SK-N-SH (cell line): ENCODE data around the gene GUCY2C. TPM values are rescaled to one million over a fixed set of nuclear protein-coding genes. Genes with fewer than 3 reads are reported as not detected.

Experiments used
- CTCF ChIA-PET: fragments of 300-600, 350-600 bp; formaldehyde crosslinking; extraction: SDS; loops from one replicate; lab custom pipeline; 2021; lab: Yijun Ruan, JAX
- POLR2A ChIA-PET: fragments of 350-600 bp; sonication (Branson Sonifier 250); formaldehyde crosslinking; extraction: SDS; loops from one replicate; lab custom pipeline; 2020; ENCODE audit warnings: antibody characterized with exemption, inconsistent platforms; lab: Yijun Ruan, JAX
- DNase-seq: peaks from one replicate; pipeline ENCODE4 v3.0.0; 2012
- H2AFZ ChIP-seq: fragments of 200-600 bp; sonication (generic); 2 replicates; pipeline ENCODE4 v1.8.1; 2016; ENCODE audit warnings: antibody characterized with exemption, mild to moderate bottlenecking, low read depth
- H3F3A ChIP-seq: fragments of 200-600 bp; sonication (generic); replicated peaks from 2 replicates; pipeline ENCODE3; 2016; ENCODE audit warnings: antibody characterized with exemption, mild to moderate bottlenecking; ENCODE audit not compliant: insufficient read depth
- H3K27ac ChIP-seq, 2 experiments: fragments of 200-500 bp in 1 of 2; fragments of 200-600 bp in 1 of 2; sonication (Bioruptor generic) in 1 of 2; sonication (generic), shearing (Covaris generic) in 1 of 2; 2 replicates each; pipeline versions ENCODE4 v1.5.1 to v1.6.1; 2014 to 2016; ENCODE audit warnings: low read depth in 2 of 2, inconsistent platforms in 1 of 2, low read length in 1 of 2, mild to moderate bottlenecking in 1 of 2, mixed read lengths in 1 of 2
- H3K27me3 ChIP-seq: fragments of 200-600 bp; sonication (generic), shearing (Covaris generic); 2 replicates; pipeline ENCODE4 v1.6.1; 2016; ENCODE audit warnings: mixed run types; ENCODE audit not compliant: insufficient read depth
- H3K36me3 ChIP-seq, 2 experiments: fragments of 200-500 bp in 1 of 2; fragments of 200-600 bp in 1 of 2; sonication (Bioruptor generic) in 1 of 2; sonication (generic) in 1 of 2; replicated peaks in 1 of 2; 2 replicates each; pipeline versions ENCODE3 to v1.5.1; 2014 to 2016; ENCODE audit warnings: low read length in 1 of 2, mild to moderate bottlenecking in 1 of 2; ENCODE audit not compliant: insufficient read depth in 2 of 2, control insufficient read depth in 1 of 2
- H3K4me1 ChIP-seq, 2 experiments: fragments of 200-500 bp in 1 of 2; fragments of 200-600 bp in 1 of 2; sonication (Bioruptor generic) in 1 of 2; sonication (generic), shearing (Covaris generic) in 1 of 2; 2 replicates each; pipeline versions ENCODE4 v1.5.1 to v1.6.1; 2014 to 2016; ENCODE audit warnings: low read depth in 1 of 2, low read length in 1 of 2, mixed run types in 1 of 2; ENCODE audit not compliant: insufficient read depth in 2 of 2, control insufficient read depth in 1 of 2
- H3K4me2 ChIP-seq: fragments of 200-600 bp; sonication (generic), shearing (Covaris generic); 2 replicates; pipeline ENCODE4 v1.6.1; 2017; ENCODE audit warnings: mixed run types
- H3K4me3 ChIP-seq, 2 experiments: fragments of 200-500 bp in 1 of 2; fragments of 200-600 bp in 1 of 2; sonication (Bioruptor generic) in 1 of 2; sonication (generic), shearing (Covaris generic) in 1 of 2; 2 replicates each; pipeline versions ENCODE4 v1.5.1 to v1.8.1; 2014 to 2016; ENCODE audit warnings: low read depth in 2 of 2, inconsistent platforms in 1 of 2, low read length in 1 of 2, mild to moderate bottlenecking in 1 of 2, mixed read lengths in 1 of 2, moderate library complexity in 1 of 2
- H3K79me2 ChIP-seq: fragments of 200-600 bp; sonication (generic); 2 replicates; pipeline ENCODE4 v1.8.1; 2017; ENCODE audit warnings: mild to moderate bottlenecking; ENCODE audit not compliant: insufficient read depth
- H3K9ac ChIP-seq: fragments of 200-600 bp; sonication (generic); 2 replicates; pipeline ENCODE4 v1.6.1; 2017; ENCODE audit warnings: mixed run types
- H3K9me2 ChIP-seq: fragments of 200-600 bp; sonication (generic); 2 replicates; pipeline ENCODE4 v1.6.1; 2017; ENCODE audit warnings: mixed run types
- H3K9me3 ChIP-seq: fragments of 200-600 bp; sonication (generic); 2 replicates; pipeline ENCODE4 v1.6.1; 2017; ENCODE audit warnings: mixed run types, mild to moderate bottlenecking, moderate library complexity
- H4K20me1 ChIP-seq: fragments of 200-600 bp; sonication (generic); 2 replicates; pipeline ENCODE4 v1.6.1; 2017; ENCODE audit warnings: mild to moderate bottlenecking, mixed run types; ENCODE audit not compliant: insufficient read depth
- EZH2phosphoT487 ChIP-seq: fragments of 200-600 bp; sonication (generic); IDR thresholded peaks from 2 replicates; pipeline ENCODE4 v1.6.1; 2017; ENCODE audit warnings: low read depth, mixed run types, mild to moderate bottlenecking, antibody characterized with exemption, moderate library complexity, borderline replicate concordance
- GABPA ChIP-seq: IDR thresholded peaks from 2 replicates; pipeline ENCODE4 v1.4.0; 2012; ENCODE audit warnings: low read depth, mild to moderate bottlenecking
- NRF1 ChIP-seq: IDR thresholded peaks from 2 replicates; pipeline ENCODE4 v1.6.1; 2012; ENCODE audit warnings: low read depth, mild to moderate bottlenecking, low read length
- RCOR1 ChIP-seq: fragments of 150-350 bp; IDR thresholded peaks from 2 replicates; pipeline ENCODE4 v1.6.1; 2017; ENCODE audit warnings: antibody characterized with exemption, low read length
- SMC3 ChIP-seq: IDR thresholded peaks from 2 replicates; pipeline ENCODE4 v1.6.1; 2012; ENCODE audit warnings: low read depth, low read length, improper control_type of control experiment
- TEAD4 ChIP-seq: IDR thresholded peaks from 2 replicates; pipeline ENCODE4 v1.4.0; 2012; ENCODE audit warnings: mild to moderate bottlenecking, borderline replicate concordance; ENCODE audit not compliant: insufficient read depth
- YY1 ChIP-seq: IDR thresholded peaks from 2 replicates; pipeline ENCODE4 v1.4.0; 2012; ENCODE audit warnings: low read depth, mild to moderate bottlenecking
- WGBS: methylation state at CpG from one replicate; pipeline ENCODE4 v1.1.6; 2017; ENCODE audit warnings: low lambda C conversion rate; 5-methylcytosine and 5-hydroxymethylcytosine counted together
- polyA plus RNA-seq, 3 experiments: library from polyadenylated mRNA; depleted of rRNA; stranded (reverse); fragments of >200 nt; gene quantifications; 2 replicates each; pipeline ENCODE4 v1.2.3, GENCODE V29; 2012
- TF ChIP-seq, protein P1 (sequence below): fragments of 200-600 bp; sonication (generic); IDR thresholded peaks from 2 replicates; pipeline ENCODE4 v1.6.1; 2017; ENCODE audit warnings: antibody characterized with exemption, mild to moderate bottlenecking, moderate library complexity
- TF ChIP-seq, protein P2 (sequence below): fragments of 150-350 bp; IDR thresholded peaks from 2 replicates; pipeline ENCODE4 v1.6.1; 2017; ENCODE audit warnings: antibody characterized with exemption, low read length, low read depth, borderline replicate concordance

The GUCY2C gene
- polyA plus RNA-seq, 1 of the 3 experiments (the other 2 are of a cell fraction) = not detected

GRCh38 chr12:14567351-14568162, 128.8 kb downstream of the GUCY2C start, which contains the start of gene PLBD1:
TSS of gene PLBD1 (minus strand) at chr12:14567883. CDS start at chr12:14567696, 187 bp downstream.
- H3K4me2 ChIP-seq = no peak within 1 kb of the TSS
- H3K9me2 ChIP-seq = no peaks in the 10 kb centered on the region
- peak within 1 kb of the TSS in 1 of 2 experiments; percentile 36; a peak in 2 of 4 replicates for H3K4me3 ChIP-seq
- ChIA-PET POLR2A (no interaction called here), CTCF (no interaction called here)
- no peaks in the 10 kb centered on the region for H3K27me3 ChIP-seq
- H3K4me1 ChIP-seq = no peaks in the 10 kb centered on the region; a peak in 1 of 4 replicates
- H2AFZ ChIP-seq = no peak within 1 kb of the TSS
- H3K9me3 ChIP-seq = no peaks in the 10 kb centered on the region
- peak; percentile 57 for DNase-seq
- no peak within 1 kb of the TSS for H3K27ac ChIP-seq
- no peaks in the 10 kb centered on the region for H4K20me1 ChIP-seq
- no peaks in the 10 kb centered on the region for H3F3A ChIP-seq
- H3K79me2 ChIP-seq = no peaks in the 10 kb centered on the region
- no peaks in the 10 kb centered on the region for H3K36me3 ChIP-seq
- 64% methylated on average over 15 of the region's 76 CpGs for WGBS
- TF ChIP-seq NRF1 = peak; percentile 27; the same call in 1 of the 2 replicates
- TF ChIP-seq SMC3 = no peak
- no peak within 1 kb of the TSS for H3K9ac ChIP-seq

DNA sequence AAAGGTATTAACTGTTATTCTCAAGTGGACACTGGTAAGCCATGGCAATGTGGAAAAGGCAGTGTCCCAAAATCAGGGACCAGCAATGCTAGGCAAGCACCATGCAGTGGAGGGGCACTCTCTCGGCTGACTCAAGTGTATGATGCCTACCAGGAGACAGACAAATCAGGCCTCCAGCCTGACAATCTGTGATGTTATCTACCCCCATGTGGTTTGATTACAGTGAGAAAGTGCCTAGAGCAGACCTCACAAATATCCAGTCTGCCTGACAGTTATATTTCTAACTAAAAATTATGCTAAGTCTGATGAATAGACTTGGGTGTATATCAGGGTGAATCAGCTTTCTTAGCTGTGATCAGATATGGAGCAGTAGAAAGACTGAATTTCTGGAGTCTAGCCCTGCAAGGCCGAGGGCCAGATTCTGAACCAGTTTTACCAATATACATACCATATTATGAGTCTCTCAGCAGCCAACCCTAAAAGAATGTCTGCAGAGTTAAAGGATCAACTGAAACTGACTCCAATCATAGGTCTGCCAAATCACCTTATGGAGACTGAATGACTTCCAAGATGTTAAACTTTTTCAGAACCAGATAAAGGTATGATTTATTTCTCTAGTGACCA, 132.0 kb downstream of the GUCY2C start:
- POLR2A ChIA-PET = no interaction called here
- no peak overlapping the region for H3K4me3 ChIP-seq

More for the DNA sequence above, 132.0 kb downstream of the GUCY2C start:
- CTCF ChIA-PET = interaction anchor here (1.1 kb wide), 1 partner anchor 397 kb away, joined by 3 read pairs; no protein-coding TSS in a partner anchor
- Histone ChIP-seq H3K9me2 (no peaks in the 10 kb centered on the region), H2AFZ (no peak overlapping the region), H3F3A (no peaks in the 10 kb centered on the region), H3K79me2 (no peaks in the 10 kb centered on the region), H3K4me1 (no peaks in the 10 kb centered on the region; a peak in 1 of 4 replicates), H3K9me3 (no peaks in the 10 kb centered on the region), H3K27me3 (no peaks in the 10 kb centered on the region), H3K4me2 (no peak overlapping the region), H3K36me3 (no peaks in the 10 kb centered on the region), H3K9ac (no peak overlapping the region), H3K27ac (no peak overlapping the region), H4K20me1 (no peaks in the 10 kb centered on the region)
- TF ChIP-seq TEAD4 (no peak), GABPA (no peak), EZH2phosphoT487 (no peak), RCOR1 (no peak), YY1 (no peak)
- TF ChIP-seq, protein P1, sequence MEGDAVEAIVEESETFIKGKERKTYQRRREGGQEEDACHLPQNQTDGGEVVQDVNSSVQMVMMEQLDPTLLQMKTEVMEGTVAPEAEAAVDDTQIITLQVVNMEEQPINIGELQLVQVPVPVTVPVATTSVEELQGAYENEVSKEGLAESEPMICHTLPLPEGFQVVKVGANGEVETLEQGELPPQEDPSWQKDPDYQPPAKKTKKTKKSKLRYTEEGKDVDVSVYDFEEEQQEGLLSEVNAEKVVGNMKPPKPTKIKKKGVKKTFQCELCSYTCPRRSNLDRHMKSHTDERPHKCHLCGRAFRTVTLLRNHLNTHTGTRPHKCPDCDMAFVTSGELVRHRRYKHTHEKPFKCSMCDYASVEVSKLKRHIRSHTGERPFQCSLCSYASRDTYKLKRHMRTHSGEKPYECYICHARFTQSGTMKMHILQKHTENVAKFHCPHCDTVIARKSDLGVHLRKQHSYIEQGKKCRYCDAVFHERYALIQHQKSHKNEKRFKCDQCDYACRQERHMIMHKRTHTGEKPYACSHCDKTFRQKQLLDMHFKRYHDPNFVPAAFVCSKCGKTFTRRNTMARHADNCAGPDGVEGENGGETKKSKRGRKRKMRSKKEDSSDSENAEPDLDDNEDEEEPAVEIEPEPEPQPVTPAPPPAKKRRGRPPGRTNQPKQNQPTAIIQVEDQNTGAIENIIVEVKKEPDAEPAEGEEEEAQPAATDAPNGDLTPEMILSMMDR = no peak
- TF ChIP-seq, protein P2, sequence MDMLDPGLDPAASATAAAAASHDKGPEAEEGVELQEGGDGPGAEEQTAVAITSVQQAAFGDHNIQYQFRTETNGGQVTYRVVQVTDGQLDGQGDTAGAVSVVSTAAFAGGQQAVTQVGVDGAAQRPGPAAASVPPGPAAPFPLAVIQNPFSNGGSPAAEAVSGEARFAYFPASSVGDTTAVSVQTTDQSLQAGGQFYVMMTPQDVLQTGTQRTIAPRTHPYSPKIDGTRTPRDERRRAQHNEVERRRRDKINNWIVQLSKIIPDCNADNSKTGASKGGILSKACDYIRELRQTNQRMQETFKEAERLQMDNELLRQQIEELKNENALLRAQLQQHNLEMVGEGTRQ = no peak
- 23% methylated on average over 2 of the region's 2 CpGs for WGBS
- DNase-seq = peak; percentile 32
